Body of pancreas (tissue), 4 donors: ENCODE results near the gene RPLP2.

ENCODE experiments used
- CTCF ChIP-seq, 7 experiments: fragments of 450-650 bp in 4 of 7; fragments of 200-600 bp in 3 of 7; sonication (generic) in 3 of 7; IDR thresholded peaks; one replicate each; pipeline ENCODE4 v1.5.1; 2016 to 2019; ENCODE audit warnings: antibody characterized with exemption in 7 of 7
- POLR2A ChIP-seq, 3 donors: fragments of 450-650 bp; IDR thresholded peaks; one replicate each; pipeline ENCODE4 v1.6.1; 2016; ENCODE audit warnings: antibody characterized with exemption in 3 of 3, mild to moderate bottlenecking in 2 of 3

DNA sequence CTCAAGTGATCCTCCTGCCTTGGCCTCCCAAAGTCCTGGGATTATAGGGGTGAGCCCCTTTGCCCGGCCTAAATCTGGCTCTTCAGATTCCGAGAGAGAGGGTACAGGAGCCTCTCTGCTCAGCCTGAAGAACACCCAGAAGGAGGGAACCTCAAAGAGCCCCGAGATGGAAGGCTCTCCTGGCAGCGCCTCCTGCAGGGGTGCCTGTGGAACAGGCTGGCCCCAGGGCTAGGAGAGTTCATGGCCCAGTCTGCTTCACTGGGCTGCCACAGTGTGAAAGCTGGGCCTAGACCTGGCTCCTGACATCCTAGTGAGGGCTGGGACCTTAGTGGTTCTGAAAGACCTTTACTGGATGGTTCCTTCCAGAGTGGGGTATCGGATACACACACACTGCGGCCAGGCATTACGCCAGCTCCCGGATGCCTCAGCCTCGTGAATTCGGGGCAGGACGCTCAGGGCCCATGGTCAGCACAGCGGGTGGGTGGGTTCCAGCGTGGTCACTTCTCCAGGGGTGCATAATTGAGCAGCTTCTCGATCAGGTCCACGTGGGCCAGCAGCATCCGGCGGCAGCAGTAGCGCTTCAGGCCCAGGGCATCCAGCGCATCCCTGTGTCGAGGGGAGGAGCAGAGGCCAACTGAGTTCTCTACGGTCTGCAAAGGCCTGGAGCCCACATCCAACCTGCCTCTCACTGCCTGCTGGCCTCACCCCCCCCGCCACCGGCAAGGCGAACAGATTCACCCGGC, 30.3 kb downstream of the RPLP2 start:
- TF ChIP-seq CTCF (IDR thresholded peaks at IDR 0.05): peak in 2 of 7 experiments; percentile 2 to 21
- no peak for TF ChIP-seq POLR2A (IDR thresholded peaks at IDR 0.05)
